OCI-LY3 (cell line): ENCODE results near the gene AGBL4.

ENCODE experiments used
- CTCF ChIP-seq: fragments of 200-600, 300-600 bp; sonication (generic); IDR thresholded peaks from 2 replicates; pipeline ENCODE4 v1.5.1; 2014; ENCODE audit warnings: antibody characterized with exemption, low read length, low read depth
- EZH2phosphoT487 ChIP-seq: fragments of 200-600 bp; shearing (Covaris generic); IDR thresholded peaks from 2 replicates; pipeline ENCODE4 v1.6.1; 2018; ENCODE audit warnings: antibody characterized with exemption, mixed run types, low read depth

GRCh38 chr1:49187056-49187455 is 836.7 kb downstream of the AGBL4 start:
- TF ChIP-seq CTCF (no peak), EZH2phosphoT487 (no peak)
